SJCRH30 (cell line): ENCODE data around the gene KCNA10. TPM values are rescaled to one million over a fixed set of nuclear protein-coding genes. Genes with fewer than 3 reads are reported as not detected.
"Not testable (repeated sequence)": the region's sequence is repeated elsewhere in the genome, so short reads cannot be mapped to it uniquely, and the experiment has no call there.

Source experiments
- DNase-seq, 2 experiments: peaks; one replicate each; pipeline ENCODE4 v3.0.0-alpha.2; 2015 to 2020
- H3K27ac ChIP-seq: fragments of 250-450 bp; sonication (Bioruptor Pico); 2 replicates; pipeline ENCODE4 v1.5.1; 2020; ENCODE audit warnings: mild to moderate bottlenecking, moderate library complexity
- H3K27me3 ChIP-seq: fragments of 250-450 bp; sonication (Bioruptor Pico); 2 replicates; pipeline ENCODE4 v1.5.1; 2020; ENCODE audit warnings: mild to moderate bottlenecking, moderate library complexity
- H3K36me3 ChIP-seq: fragments of 250-450 bp; sonication (Bioruptor Pico); 2 replicates; pipeline ENCODE4 v1.5.1; 2020; ENCODE audit warnings: mild to moderate bottlenecking, moderate library complexity
- H3K4me1 ChIP-seq: fragments of 250-450 bp; sonication (Bioruptor Pico); 2 replicates; pipeline ENCODE4 v1.5.1; 2020; ENCODE audit warnings: mild to moderate bottlenecking, moderate library complexity
- H3K4me3 ChIP-seq: fragments of 250-450 bp; sonication (Bioruptor Pico); 2 replicates; pipeline ENCODE4 v1.5.1; 2020; ENCODE audit warnings: mild to moderate bottlenecking, moderate library complexity
- H3K9me3 ChIP-seq: fragments of 250-450 bp; sonication (Bioruptor Pico); replicated peaks from 2 replicates; pipeline ENCODE4 v1.5.1; 2020; ENCODE audit warnings: mild to moderate bottlenecking, moderate library complexity
- total RNA-seq: library from RNA; depleted of rRNA; stranded (reverse); fragments of >200 nt; shearing (Covaris generic); gene quantifications from 2 replicates; pipeline ENCODE4 v1.2.3, GENCODE V29; 2014

Gene KCNA10
- total RNA-seq, 1 experiment from 2014 or later = not detected

- Histone ChIP-seq H3K36me3 (no peaks in the 10 kb centered on the region), H3K27me3 (no peaks in the 10 kb centered on the region)
Measured at GRCh38 chr1:110522560-110522959, 3.6 kb upstream of the KCNA10 start.

GRCh38 chr1:110520827-110521226 is 1.9 kb upstream of the KCNA10 start:
- no peak overlapping the region for H3K27ac ChIP-seq
- H3K27me3 ChIP-seq = no peaks in the 10 kb centered on the region
- peaks cover 8% of the 10 kb centered on the region; the same call in 1 of the 2 replicates for H3K4me1 ChIP-seq
- H3K36me3 ChIP-seq = no peaks in the 10 kb centered on the region
- H3K4me3 ChIP-seq = no peak overlapping the region
- no peak for DNase-seq
- H3K9me3 ChIP-seq = no peaks in the 10 kb centered on the region

More at GRCh38 chr1:110522560-110522959, 3.6 kb upstream of the KCNA10 start:
- no peak for DNase-seq
- Histone ChIP-seq H3K9me3 (no peaks in the 10 kb centered on the region), H3K4me1 (peaks cover 9% of the 10 kb centered on the region; the same call in 1 of the 2 replicates), H3K4me3 (no peak overlapping the region), H3K27ac (no peak overlapping the region)

- 0 out of 2 replicates have a peak, but pooled peaks cover 5% of the 10 kb centered on the region for H3K27me3 ChIP-seq
- no peak for DNase-seq
- no peaks in the 10 kb centered on the region for H3K9me3 ChIP-seq
- no peak overlapping the region for H3K27ac ChIP-seq
- no peaks in the 10 kb centered on the region for H3K36me3 ChIP-seq
- no peaks in the 10 kb centered on the region for H3K4me1 ChIP-seq
- H3K4me3 ChIP-seq = no peak overlapping the region
Measured at GRCh38 chr1:110515891-110516290, 3.1 kb downstream of the KCNA10 start.

GRCh38 chr1:110515041-110515440 is 3.9 kb downstream of the KCNA10 start:
- Histone ChIP-seq H3K4me1 (no peaks in the 10 kb centered on the region), H3K27ac (no peak overlapping the region), H3K9me3 (no peaks in the 10 kb centered on the region), H3K36me3 (no peaks in the 10 kb centered on the region), H3K4me3 (no peak overlapping the region), H3K27me3 (0 out of 2 replicates have a peak, but pooled peaks cover 5% of the 10 kb centered on the region)
- no peak for DNase-seq

GRCh38 chr1:110513511-110513910 is 5.5 kb downstream of the KCNA10 start:
- no peaks in the 10 kb centered on the region for H3K9me3 ChIP-seq
- 0 out of 2 replicates have a peak, but pooled peaks cover 5% of the 10 kb centered on the region for H3K27me3 ChIP-seq
- DNase-seq = peak in 1 of 2 experiments; percentile 10
- H3K36me3 ChIP-seq = no peaks in the 10 kb centered on the region
- no peaks in the 10 kb centered on the region for H3K4me1 ChIP-seq
- H3K4me3 ChIP-seq = no peak overlapping the region
- H3K27ac ChIP-seq = no peak overlapping the region

- H3K4me3 ChIP-seq = no peak overlapping the region
- H3K27me3 ChIP-seq = 0 out of 2 replicates have a peak, but pooled peaks cover 5% of the 10 kb centered on the region
- no peak for DNase-seq
- no peaks in the 10 kb centered on the region for H3K36me3 ChIP-seq
- no peaks in the 10 kb centered on the region for H3K4me1 ChIP-seq
- H3K9me3 ChIP-seq = no peaks in the 10 kb centered on the region
- no peak overlapping the region for H3K27ac ChIP-seq
Measured at GRCh38 chr1:110511436-110511835, 7.5 kb downstream of the KCNA10 start.

- H3K4me1 ChIP-seq, DNase-seq, H3K36me3 ChIP-seq, H3K4me3 ChIP-seq, H3K9me3 ChIP-seq, H3K27me3 ChIP-seq, H3K27ac ChIP-seq: not testable (repeated sequence)
Measured at GRCh38 chr1:110510921-110511320, 8.1 kb downstream of the KCNA10 start.

GRCh38 chr1:110509655-110510054 is 9.3 kb downstream of the KCNA10 start:
- H3K27me3 ChIP-seq = peaks cover 9% of the 10 kb centered on the region; the same call in 1 of the 2 replicates
- H3K36me3 ChIP-seq = no peaks in the 10 kb centered on the region
- H3K4me1 ChIP-seq = no peaks in the 10 kb centered on the region
- no peak for DNase-seq
- no peaks in the 10 kb centered on the region for H3K9me3 ChIP-seq
- H3K27ac ChIP-seq = no peak overlapping the region
- no peak overlapping the region for H3K4me3 ChIP-seq

GRCh38 chr1:110508028-110508940 is 10.7 kb downstream of the KCNA10 start:
- no peak overlapping the region for H3K4me3 ChIP-seq
- peaks cover 9% of the 10 kb centered on the region; the same call in 1 of the 2 replicates for H3K27me3 ChIP-seq
- H3K27ac ChIP-seq = no peak overlapping the region
- peak in 1 of 2 experiments; percentile 5 for DNase-seq
- H3K9me3 ChIP-seq = no peaks in the 10 kb centered on the region
- H3K36me3 ChIP-seq = no peaks in the 10 kb centered on the region
- no peaks in the 10 kb centered on the region for H3K4me1 ChIP-seq

GRCh38 chr1:110506541-110506940 is 12.4 kb downstream of the KCNA10 start:
- no peak overlapping the region for H3K27ac ChIP-seq
- no peaks in the 10 kb centered on the region for H3K36me3 ChIP-seq
- DNase-seq = no peak
- no peaks in the 10 kb centered on the region for H3K4me1 ChIP-seq
- no peak overlapping the region for H3K4me3 ChIP-seq
- peaks cover 4% of the 10 kb centered on the region; the same call in 1 of the 2 replicates for H3K27me3 ChIP-seq
- H3K9me3 ChIP-seq = no peaks in the 10 kb centered on the region

GRCh38 chr1:110505596-110505995 is 13.4 kb downstream of the KCNA10 start:
- no peak for DNase-seq
- Histone ChIP-seq H3K36me3 (no peaks in the 10 kb centered on the region), H3K9me3 (no peaks in the 10 kb centered on the region), H3K4me3 (no peak overlapping the region), H3K27ac (no peak overlapping the region), H3K27me3 (peaks cover 4% of the 10 kb centered on the region; the same call in 1 of the 2 replicates), H3K4me1 (no peaks in the 10 kb centered on the region)

GRCh38 chr1:110504226-110504625 is 14.7 kb downstream of the KCNA10 start:
- H3K27ac ChIP-seq = no peak overlapping the region

GRCh38 chr1:110503471-110503870 is 15.5 kb downstream of the KCNA10 start:
- no peaks in the 10 kb centered on the region for H3K4me1 ChIP-seq
- no peaks in the 10 kb centered on the region for H3K36me3 ChIP-seq
- H3K9me3 ChIP-seq = no peaks in the 10 kb centered on the region
- DNase-seq = no peak
- H3K4me3 ChIP-seq = no peak overlapping the region
- no peak overlapping the region for H3K27ac ChIP-seq
- H3K27me3 ChIP-seq = peaks cover 4% of the 10 kb centered on the region; the same call in 1 of the 2 replicates

More at GRCh38 chr1:110504226-110504625, 14.7 kb downstream of the KCNA10 start:
- no peaks in the 10 kb centered on the region for H3K9me3 ChIP-seq
- no peaks in the 10 kb centered on the region for H3K4me1 ChIP-seq
- peaks cover 4% of the 10 kb centered on the region; the same call in 1 of the 2 replicates for H3K27me3 ChIP-seq
- H3K4me3 ChIP-seq = no peak overlapping the region
- H3K36me3 ChIP-seq = no peaks in the 10 kb centered on the region
- no peak for DNase-seq

- no peak overlapping the region for H3K27ac ChIP-seq
- H3K4me3 ChIP-seq = no peak overlapping the region
- H3K36me3 ChIP-seq = no peaks in the 10 kb centered on the region
- DNase-seq = no peak
- no peaks in the 10 kb centered on the region for H3K4me1 ChIP-seq
- no peaks in the 10 kb centered on the region for H3K9me3 ChIP-seq
- H3K27me3 ChIP-seq = peaks cover 4% of the 10 kb centered on the region; the same call in 1 of the 2 replicates
Measured at GRCh38 chr1:110502402-110503151, 16.4 kb downstream of the KCNA10 start.
